SK-N-DZ (cell line): ENCODE data around the gene SLAMF6.

Experiments
- DNase-seq: peaks from one replicate; pipeline ENCODE4 v3.0.0-alpha.2; 2015; ENCODE audit warnings: low spot score

The SLAMF6 gene

DNA sequence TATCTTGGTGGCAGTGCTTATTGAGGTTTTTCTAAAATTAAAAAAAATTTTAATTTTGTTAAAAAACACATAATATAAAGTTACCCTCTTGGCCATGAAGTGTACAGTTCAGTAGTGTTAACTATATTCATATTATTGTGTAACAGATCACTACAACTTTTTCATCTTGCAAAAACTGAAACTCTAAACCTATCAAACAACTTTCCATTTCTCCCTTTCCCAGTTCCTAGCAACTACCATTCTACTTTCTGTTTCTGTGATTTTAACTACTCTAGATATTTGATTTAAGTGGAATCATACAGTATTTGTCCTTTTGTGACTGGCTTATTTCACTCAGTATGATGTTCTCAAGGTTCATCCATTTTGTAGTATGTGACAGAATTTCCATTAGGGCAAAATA is 55.5 kb downstream of the SLAMF6 start:
- no peak for DNase-seq

DNA sequence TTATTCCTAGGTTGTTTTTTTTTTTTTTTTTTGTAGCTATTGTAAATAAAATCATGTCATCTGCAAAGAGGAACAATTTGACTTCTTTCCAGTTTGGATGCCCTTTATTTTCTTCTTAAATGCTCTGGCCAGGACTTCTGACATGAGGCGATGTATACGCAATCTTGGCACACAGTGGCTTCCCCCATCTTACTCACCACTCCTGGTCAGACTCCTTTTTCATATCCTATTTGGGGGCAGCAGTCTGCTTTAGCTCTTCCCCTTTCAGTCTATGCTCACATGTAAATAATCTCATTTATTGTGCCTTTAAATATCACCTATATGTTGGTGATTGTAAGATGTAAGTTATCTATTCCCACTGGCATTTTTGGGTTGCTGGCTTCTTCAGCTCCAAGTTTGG is 56.1 kb downstream of the SLAMF6 start:
- no peak for DNase-seq

DNA sequence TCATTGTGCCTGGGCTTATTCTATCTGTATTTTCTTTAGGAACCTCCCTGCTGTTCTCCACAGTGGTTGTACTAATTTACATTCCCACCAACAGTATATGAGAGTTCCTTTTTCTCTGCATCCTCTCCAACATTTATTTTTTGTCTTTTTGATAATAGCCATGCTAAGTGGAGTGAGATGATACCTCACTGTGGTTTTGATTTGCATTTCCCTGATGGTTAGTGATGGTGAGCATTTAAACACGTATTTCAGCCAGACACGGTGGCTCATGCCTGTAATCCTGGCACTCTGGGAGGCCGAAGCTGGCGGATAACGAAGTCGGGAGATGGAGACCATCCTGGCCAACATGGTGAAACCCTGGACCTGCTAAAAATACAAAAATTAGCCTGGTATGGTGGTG is 57.9 kb downstream of the SLAMF6 start:
- DNase-seq, result no peak

DNA sequence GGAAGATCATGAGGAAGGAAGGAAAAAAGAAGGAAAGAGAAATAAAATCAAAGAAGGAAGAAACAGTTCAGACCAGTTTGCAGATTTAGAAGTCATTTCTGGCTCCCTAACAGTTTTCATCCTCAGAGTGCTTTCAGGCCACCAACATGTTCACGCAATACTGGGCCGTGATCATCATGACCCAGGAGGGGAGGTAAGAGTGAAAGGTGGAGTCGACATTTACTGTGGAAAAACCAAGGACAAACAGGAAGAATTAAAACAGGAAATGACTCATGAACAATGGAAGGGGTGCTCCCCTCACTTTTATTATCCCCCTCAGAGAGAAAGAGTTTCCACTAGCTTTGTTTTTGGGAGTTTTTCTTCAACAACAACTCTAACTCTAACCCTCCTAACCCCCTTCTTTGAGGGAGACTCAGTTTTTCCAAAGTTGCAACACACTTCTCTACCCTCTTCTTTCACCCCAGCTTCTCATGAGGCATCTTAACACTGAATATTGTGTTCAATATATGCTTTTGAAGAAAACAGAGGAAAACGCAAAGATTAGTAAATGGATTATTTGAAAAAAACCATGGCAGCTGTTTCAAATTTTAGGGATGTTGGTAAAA is 62.3 kb downstream of the SLAMF6 start:
- DNase-seq, result no peak

DNA sequence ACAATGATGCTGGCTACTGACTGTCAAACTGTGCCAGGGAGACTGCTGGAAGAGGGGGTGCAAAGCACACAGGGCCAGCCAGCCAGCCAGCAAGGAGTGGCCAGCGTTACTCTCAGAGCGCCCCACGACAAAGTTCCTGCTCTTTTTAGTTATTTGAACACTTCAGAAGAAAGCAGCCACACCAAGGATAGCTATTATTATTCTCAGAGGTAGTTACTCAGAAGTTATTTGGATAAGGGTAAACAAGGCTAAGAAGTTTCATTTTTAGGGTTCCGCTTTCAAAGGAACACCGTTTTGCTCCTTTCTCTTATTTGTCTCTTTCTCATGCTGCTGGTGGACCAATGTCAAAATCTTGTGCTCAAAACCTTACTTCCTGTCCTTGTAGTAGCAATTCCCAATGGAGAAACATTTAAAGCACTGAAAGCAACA is 62.8 kb downstream of the SLAMF6 start:
- no peak for DNase-seq

DNA sequence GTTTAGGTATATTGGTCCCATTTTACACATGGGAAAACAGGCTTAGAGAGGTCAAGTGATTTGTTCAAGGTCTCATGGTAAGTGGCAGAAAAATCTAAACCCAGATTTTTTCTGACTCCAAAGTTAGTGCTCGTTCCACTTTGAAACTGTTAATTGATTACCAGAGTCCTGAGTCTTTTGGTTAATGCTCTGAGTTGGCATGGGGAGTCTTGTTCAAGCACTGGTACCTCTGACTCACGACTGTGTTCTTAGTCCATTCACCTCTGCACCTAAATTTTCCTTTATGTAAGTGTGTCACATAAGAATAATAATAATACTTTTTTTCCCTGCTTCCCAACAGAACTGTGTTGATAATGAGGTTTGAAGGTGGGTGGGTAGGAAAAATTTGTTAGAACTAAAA is 63.4 kb downstream of the SLAMF6 start:
- no peak for DNase-seq

DNA sequence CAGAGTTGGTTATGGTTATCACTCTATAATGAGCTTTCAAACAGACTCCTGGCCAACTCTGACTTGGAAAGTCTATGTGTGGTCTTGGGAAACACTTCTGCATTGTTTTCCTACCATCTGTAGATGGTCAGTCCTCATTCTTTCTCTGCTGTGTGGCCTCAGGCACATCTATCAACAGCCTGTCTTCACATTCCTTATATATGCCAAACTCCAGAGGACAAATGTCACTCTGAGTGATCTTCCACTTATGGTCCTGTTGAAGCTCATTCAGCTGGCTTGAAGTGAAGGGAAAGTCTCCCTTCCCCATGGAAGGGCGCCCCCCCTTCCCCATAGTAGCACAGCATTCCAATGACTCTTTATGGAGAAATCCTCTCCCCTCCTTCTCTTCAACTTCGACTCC is 64.0 kb downstream of the SLAMF6 start:
- DNase-seq, result no peak

DNA sequence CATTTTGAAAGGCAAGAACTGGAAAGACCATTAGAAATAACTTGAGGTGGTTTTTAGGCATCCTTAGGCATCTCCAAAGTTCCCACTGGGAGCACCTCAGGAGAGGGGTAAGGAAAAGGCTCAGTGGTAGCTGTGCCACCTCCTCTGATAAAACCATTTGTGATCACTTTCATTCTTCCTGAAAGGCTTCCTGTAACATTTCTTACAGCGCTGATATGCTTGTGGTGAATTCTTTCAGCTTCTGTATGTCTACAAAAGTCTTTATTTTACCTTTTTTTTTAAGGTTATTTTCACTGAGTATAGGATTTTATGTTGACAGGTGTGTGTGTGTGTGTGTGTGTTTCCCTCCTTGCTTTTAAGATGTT is 67.9 kb downstream of the SLAMF6 start:
- no peak for DNase-seq

DNA sequence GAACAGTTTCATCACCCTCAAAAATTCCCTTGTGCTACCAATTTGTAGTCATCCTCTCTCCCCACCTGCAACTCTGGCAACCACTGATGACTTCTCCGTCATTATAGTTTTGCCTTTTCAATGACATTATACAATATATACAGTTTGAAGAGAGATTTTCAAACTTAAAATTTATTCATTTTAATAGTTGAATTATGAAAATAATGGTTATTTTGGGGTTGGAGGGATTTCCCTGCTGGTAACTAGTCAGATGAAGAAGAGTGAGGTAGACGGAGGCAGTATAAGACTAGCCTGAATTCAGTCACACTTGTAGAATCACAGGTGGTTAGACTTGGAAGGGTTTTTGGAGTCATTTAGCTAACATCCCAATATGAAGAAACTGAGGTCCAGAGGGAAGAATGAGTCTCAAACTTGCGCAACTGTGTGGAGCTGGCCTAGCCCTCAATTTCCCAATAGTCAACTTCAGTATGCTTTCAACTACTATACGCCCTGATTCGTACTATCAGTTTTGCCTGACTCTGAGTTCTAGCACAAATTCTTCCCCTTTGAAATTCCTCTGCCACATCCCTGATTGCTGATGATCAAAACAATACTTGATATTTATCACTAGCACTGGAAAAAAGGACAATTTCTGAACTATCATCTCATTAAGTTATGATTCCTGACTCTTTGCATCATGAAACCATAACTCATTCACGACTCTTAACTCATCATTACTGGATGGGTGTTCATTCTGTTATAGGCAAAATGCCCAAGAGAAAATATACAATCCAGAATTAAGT is 68.5 kb downstream of the SLAMF6 start:
- no peak for DNase-seq

DNA sequence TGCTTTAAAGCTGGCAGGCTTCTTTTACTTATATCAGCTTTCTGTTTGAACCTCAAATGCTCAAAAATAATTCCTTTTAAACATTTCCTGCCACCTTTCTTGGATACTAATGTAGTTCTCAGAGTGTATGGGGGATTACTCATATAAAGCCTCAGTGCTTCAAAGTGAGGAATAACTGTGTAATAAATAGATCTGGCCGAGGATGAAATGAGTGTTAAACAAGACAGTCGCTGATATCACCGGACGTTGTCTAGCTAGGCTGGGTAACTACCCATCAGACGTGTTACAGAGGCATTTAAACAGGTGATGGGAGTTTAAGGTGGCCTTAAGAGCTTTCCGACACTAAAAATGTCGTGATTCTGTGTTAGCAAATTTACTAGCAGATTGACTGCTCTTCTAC is 69.6 kb downstream of the SLAMF6 start:
- no peak for DNase-seq

DNA sequence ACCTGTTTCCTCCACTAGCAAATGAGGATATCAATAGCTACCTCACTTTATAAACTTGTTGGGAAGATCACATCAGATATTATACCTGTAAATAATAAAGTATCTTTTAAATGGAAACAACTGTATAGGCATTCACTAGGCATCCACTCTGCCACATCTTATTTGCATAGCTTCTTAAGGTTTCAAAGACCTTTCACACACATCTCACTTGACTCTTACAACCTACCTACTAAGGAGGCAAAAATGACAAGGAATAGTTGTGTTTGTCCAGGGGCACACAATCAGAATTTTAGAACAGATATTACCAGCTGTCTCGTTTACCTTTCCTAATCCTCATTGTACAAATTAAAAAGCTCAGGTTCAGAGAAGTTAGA is 71.2 kb downstream of the SLAMF6 start:
- DNase-seq, result no peak

DNA sequence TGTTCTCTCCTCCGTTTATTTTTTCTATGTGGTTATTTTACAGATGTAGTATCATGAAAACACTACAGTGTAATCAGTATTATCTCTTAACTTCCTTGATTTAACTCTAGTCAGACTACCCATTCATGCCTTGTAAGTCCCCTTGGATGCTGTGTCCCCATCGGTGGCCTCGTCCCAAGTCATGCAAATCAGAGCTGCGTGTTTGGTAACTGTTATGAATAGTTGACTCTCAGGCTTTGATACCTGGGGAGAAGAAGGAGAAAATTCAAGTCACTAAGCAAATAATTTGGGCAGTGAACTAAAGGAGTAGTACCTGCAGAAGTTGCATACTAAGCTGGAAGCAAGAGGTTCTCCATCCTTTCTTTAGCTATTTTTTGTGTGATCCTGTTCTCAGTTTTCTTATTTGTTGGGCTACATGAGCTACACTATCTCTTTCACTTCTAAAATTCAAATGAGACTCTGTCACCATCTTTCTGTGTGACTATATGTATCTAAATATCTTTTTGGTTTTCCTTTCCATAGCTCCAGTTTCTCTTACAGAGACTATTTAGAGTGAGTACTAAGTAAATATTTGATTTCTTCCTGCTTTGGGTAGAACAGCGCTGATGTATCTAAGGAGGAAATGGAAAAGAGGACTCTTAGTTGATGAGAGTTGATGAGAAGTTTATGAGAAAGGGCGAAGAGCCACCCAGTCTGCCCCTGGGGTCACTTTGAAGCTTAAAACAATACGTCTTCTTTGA is 71.8 kb downstream of the SLAMF6 start:
- DNase-seq, result no peak

DNA sequence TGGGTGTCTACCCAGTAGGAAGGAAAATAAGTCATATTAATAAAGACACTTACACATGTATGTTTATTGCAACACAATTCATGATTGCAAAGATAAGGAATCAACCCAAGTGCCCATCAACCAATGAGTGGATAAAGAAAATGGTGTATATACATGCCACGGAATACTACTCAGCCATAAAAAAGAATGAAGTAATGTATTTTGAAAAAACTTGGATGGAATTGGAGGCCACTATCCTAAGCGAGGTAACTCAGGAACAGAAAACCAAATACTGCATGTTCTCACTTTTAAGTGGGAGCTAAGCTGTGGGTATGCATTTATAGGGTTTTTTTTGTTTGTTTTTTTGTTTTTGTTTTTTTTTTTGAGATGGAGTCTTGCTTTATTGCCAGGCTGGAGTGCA is 73.6 kb downstream of the SLAMF6 start:
- no peak for DNase-seq

DNA sequence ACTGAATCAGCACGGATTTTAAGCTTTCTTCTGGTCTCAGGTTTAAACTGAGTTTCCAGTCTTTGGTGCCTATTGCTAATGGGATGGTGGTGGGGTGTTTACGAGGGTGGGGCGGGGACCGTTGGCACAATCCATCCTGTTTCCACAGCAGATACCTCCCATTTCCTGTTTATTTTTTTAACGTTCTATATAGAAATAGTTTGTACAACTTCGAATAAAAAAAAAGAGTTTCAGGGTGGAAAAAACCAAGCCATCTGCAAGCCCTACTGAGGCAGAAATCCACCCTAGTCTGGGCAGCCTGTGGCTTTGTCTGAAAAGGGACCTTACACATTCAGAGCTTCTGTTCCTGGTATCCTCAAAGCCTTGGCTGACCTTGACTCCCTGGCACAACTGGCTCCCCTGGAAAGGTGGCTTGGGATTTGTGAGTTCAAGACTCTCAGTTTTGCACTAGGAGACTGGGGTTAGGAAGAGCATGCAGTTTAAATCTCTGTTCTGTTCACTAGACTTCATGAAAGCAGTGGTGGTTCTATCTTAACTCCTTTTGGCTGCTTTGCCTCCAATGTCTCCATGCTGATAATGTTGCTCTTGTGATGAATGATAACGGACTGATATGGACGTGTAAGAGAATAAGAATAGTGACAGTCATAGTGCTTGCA is 76.0 kb downstream of the SLAMF6 start:
- DNase-seq, result no peak

DNA sequence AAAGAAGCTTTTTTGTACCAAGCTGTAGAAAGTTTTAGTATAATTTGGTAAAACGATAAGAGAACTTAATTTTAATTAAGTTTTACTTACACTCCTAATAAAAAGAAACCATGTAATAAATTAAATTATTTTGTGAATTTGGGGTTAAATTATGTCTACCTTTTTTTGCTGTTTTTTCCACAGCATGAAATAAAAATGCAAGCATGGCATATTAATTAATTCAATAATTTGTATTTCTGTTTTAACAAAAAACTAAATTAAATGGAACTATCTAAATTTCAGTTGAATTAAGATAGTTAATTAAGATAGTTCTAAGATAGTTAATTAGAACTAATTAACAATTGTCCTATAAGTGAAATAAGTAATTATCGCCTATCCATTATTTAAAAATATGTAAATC is 83.3 kb downstream of the SLAMF6 start:
- no peak for DNase-seq

DNA sequence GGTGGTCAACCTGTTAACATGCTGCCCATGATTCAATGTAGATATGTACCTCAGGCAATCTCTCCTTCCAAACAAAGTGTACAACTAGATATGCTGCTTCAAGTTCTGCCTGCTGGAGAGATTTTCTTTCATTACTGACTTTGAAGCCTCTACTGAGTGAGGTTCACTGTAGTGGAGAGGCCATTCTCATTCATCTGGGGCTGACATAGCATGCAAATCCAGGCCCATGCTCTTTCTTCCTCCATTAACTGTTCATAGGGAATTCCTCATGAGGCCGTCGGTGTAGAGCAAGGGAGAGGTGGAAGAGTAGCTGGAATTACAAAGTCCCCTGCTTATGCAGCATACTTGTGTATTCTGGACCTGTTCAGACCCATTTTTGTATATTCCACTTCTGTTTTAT is 84.1 kb downstream of the SLAMF6 start:
- no peak for DNase-seq

DNA sequence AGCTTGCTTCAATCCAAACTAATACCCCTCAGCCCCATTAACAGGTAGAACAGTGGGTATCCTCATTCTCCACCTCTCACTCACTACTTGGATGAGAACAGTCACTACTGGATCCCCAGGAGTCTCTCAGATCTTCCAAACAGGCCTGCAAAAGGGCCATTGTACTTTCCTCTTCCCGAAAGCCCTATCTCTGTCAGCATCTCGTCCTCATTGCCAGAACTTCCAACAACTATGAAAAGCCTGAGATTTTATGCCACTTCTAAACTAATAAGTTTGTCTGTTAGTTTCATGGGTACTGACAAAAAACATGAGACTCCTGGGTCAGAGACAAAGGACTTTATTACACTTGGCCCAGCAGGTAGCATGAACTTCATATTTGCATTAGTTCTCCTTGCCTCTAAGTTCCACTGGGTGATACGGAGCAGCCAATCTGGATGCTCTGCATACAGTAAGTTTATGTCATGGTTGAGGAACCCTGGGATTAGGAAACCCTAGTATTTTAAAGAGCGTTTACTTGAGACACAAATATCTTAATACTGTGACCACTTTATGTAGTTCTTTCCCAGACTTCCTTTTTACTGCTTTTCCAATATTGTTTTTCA is 84.6 kb downstream of the SLAMF6 start:
- DNase-seq, result no peak

DNA sequence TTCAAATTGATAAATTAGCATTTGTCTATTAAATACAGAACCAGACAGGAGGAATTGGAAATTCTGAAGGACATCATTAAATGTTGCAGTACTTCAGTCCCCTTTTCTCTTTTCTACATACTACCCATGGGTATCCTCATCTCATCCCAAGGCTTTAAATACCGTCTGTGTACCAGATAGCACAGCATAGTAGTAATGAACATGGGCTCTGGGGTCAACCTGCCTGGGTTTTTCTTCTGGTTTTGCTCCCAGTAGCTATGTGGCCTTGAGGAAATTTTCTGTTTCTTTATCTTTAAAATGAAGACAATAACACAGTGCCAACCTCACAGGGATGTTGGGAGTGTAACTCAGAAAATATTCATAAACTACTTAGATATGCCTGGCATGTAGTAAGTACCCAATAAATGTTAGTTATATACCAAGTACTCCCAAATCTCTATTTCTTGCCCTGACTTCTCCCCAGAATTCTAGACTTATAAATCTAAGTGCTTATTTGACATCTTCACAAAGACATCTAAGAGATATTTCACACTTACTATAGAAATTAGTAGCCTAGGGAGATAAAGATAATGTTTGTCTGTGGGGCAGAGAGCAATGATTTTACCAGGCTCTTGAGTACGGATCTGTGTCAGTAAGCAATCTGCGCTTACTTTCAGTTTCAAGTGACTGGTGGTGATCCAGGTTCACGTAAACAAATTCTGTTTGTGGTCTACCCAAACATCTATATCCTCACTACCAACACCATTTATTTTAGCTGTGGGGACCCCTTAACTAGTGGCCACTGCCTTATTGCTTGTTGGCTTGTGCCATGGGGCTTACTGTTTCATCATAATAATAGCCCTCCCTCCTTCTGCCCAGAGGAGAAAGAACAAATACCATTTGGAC is 85.4 kb downstream of the SLAMF6 start:
- no peak for DNase-seq

DNA sequence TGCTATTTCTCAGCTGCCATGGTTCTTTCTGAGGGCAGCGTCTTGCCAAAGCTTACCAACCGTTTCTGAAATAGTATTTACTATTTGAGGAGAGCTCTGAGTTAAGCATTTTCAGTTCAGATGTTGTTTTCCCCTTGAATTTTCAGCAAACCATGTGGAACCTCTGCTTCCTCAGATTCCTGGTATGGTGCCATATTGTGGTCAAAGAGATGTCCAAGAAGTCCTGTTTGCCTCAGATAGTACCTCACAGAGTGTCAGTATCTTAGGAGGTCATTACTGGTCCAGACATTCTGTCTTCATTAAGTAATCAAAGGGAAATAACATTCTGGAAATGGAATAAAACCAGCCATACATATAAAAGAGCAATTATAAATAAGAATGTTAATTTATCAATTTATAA is 86.1 kb downstream of the SLAMF6 start:
- no peak for DNase-seq
